ENCODE data around the gene LPAR1. TPM values are rescaled to one million over a fixed set of nuclear protein-coding genes. Genes with fewer than 3 reads are reported as not detected.
"Not testable (repeated sequence)": the region's sequence is repeated elsewhere in the genome, so short reads cannot be mapped to it uniquely, and the experiment has no call there.

The LPAR1 gene
- total RNA-seq, 1 donor from 2014 or later = 42.6 TPM

GRCh38 chr9:110880189-110880588 lies 158.1 kb downstream of the LPAR1 start:
- DNase-seq (ENCODE audit: low spot score) = no peak

- DNase-seq (ENCODE audit: low spot score) = no peak
Measured at GRCh38 chr9:110877374-110877773, 160.9 kb downstream of the LPAR1 start.

- no peak for DNase-seq (ENCODE audit: low spot score)
Measured at GRCh38 chr9:110876929-110877328, 161.3 kb downstream of the LPAR1 start.

- no peak for DNase-seq (ENCODE audit: low spot score)
Measured at GRCh38 chr9:110874963-110875674, 163.2 kb downstream of the LPAR1 start.

- DNase-seq (ENCODE audit: low spot score) = no peak
Measured at GRCh38 chr9:110872920-110873319, 165.3 kb downstream of the LPAR1 start.

- no peak for DNase-seq (ENCODE audit: low spot score)
Measured at GRCh38 chr9:110871736-110872135, 166.5 kb downstream of the LPAR1 start.

- no peak for DNase-seq (ENCODE audit: low spot score)
Measured at GRCh38 chr9:110869931-110870330, 168.3 kb downstream of the LPAR1 start.

- no peak for DNase-seq (ENCODE audit: low spot score)
Measured at GRCh38 chr9:110864011-110864410, 174.3 kb downstream of the LPAR1 start.

- not testable (repeated sequence) for DNase-seq (ENCODE audit: low spot score)
Measured at GRCh38 chr9:110861370-110862110, 176.7 kb downstream of the LPAR1 start.

GRCh38 chr9:110856772-110857171 lies 181.5 kb downstream of the LPAR1 start:
- DNase-seq (ENCODE audit: low spot score) = no peak

- no peak for DNase-seq (ENCODE audit: low spot score)
Measured at GRCh38 chr9:110850401-110851135, 187.7 kb downstream of the LPAR1 start.

GRCh38 chr9:110847671-110848070 lies 190.6 kb downstream of the LPAR1 start:
- no peak for DNase-seq (ENCODE audit: low spot score)

- DNase-seq (ENCODE audit: low spot score) = no peak
Measured at GRCh38 chr9:110846215-110846614, 192.1 kb downstream of the LPAR1 start.

GRCh38 chr9:110844121-110844520 lies 194.1 kb downstream of the LPAR1 start:
- no peak for DNase-seq (ENCODE audit: low spot score)

- DNase-seq (ENCODE audit: low spot score) = no peak
Measured at GRCh38 chr9:110842986-110843385, 195.3 kb downstream of the LPAR1 start.

- DNase-seq (ENCODE audit: low spot score) = no peak
Measured at GRCh38 chr9:110842169-110842568, 196.1 kb downstream of the LPAR1 start.

- no peak for DNase-seq (ENCODE audit: low spot score)
Measured at GRCh38 chr9:110837401-110838005, 200.8 kb downstream of the LPAR1 start.

- no peak for DNase-seq (ENCODE audit: low spot score)
Measured at GRCh38 chr9:110835859-110836271, 202.4 kb downstream of the LPAR1 start.

- DNase-seq (ENCODE audit: low spot score) = no peak
Measured at GRCh38 chr9:110835404-110835803, 202.9 kb downstream of the LPAR1 start.

GRCh38 chr9:110832926-110833325 lies 205.3 kb downstream of the LPAR1 start:
- no peak for DNase-seq (ENCODE audit: low spot score)

GRCh38 chr9:110830495-110830894 lies 207.8 kb downstream of the LPAR1 start:
- DNase-seq (ENCODE audit: low spot score) = no peak

- no peak for DNase-seq (ENCODE audit: low spot score)
Measured at GRCh38 chr9:110828264-110828663, 210.0 kb downstream of the LPAR1 start.
